Mucosa of descending colon (tissue), 3 donors: ENCODE measurements around the gene ABHD1. TPM values are rescaled to one million over a fixed set of nuclear protein-coding genes. Genes with fewer than 3 reads are reported as not detected.
A peak's percentile ranks its signal among the peaks of the same experiment; 100 is the strongest.
"Not testable (repeated sequence)": the region's sequence is repeated elsewhere in the genome, so short reads cannot be mapped to it uniquely, and the experiment has no call there.

Experiments used
- ATAC-seq: fragments of 200-7000 bp; cut with Tn5 transposase; one replicate; pipeline ENCODE4 v1.9.1; 2020; ENCODE audit warnings: mild to moderate bottlenecking, moderate library complexity
- DNase-seq, 3 donors: peaks; one replicate each; pipeline ENCODE4 v3.0.0-alpha.2; 2020
- H3K36me3 ChIP-seq: fragments of 200-600 bp; one replicate; pipeline ENCODE4 v1.8.0; 2021; ENCODE audit warnings: low read depth, mild to moderate bottlenecking
- H3K4me1 ChIP-seq: fragments of 200-600 bp; one replicate; pipeline ENCODE4 v1.8.0; 2021; ENCODE audit warnings: low read depth, mild to moderate bottlenecking
- H3K4me3 ChIP-seq: fragments of 200-600 bp; one replicate; pipeline ENCODE4 v1.8.0; 2021; ENCODE audit warnings: mild to moderate bottlenecking
- H3K9me3 ChIP-seq: fragments of 200-600 bp; one replicate; pipeline ENCODE4 v1.8.0; 2021; ENCODE audit warnings: mild to moderate bottlenecking
- CTCF ChIP-seq: fragments of 200-600 bp; IDR thresholded peaks from one replicate; pipeline ENCODE4 v1.8.0; 2022; ENCODE audit warnings: antibody characterized with exemption, mild to moderate bottlenecking
- intact Hi-C, 2 donors: fragments of 100-400 bp; cut with DNase I in 1 of 2; cut with micrococcal nuclease in 1 of 2; formaldehyde crosslinking; loops; one replicate each; pipeline versions ENCODE4 v1.11.0 to v1.11.1; 2022; cut with DNase I, micrococcal nuclease
- total RNA-seq, 3 donors: library from RNA; stranded (reverse); fragmentation: NEBNext Ultra II Directional in 2 of 3; extraction: Animal tissue kit (Norgen Biotek cat#: 25700) in 2 of 3; gene quantifications; one replicate each; pipeline versions ENCODE4 v1.2.1 to v1.2.4, GENCODE V29; 2021 to 2023
- donor health status: DM: no; HTN: no; CAD: no; lungs with moderate emphysema.
- donor health status: DM: no; HTN: no; CAD: no.
- donor health status: DM: no; HTN: yes; CAD: no.

Gene ABHD1
- total RNA-seq, 3 donors from 2014 or later = 0.19 to 0.22 TPM; not detected in 1

GRCh38 chr2:27174638-27175037 is 51.0 kb downstream of the ABHD1 start:
- Histone ChIP-seq H3K4me3 (no peak overlapping the region), H3K9me3 (no peaks in the 10 kb centered on the region), H3K4me1 (peaks cover 7% of the 10 kb centered on the region), H3K36me3 (no peaks in the 10 kb centered on the region)
- ATAC-seq (no peak), DNase-seq (no peak)
- intact Hi-C loops = no loop called here
- TF ChIP-seq CTCF = no peak

- intact Hi-C loops = no loop called here
- H3K4me1 ChIP-seq = peaks cover 3% of the 10 kb centered on the region
- no peaks in the 10 kb centered on the region for H3K36me3 ChIP-seq
- ATAC-seq = no peak
- H3K9me3 ChIP-seq = no peaks in the 10 kb centered on the region
- no peak for TF ChIP-seq CTCF
- DNase-seq = no peak
- no peak overlapping the region for H3K4me3 ChIP-seq
Measured at GRCh38 chr2:27175330-27175729, 51.7 kb downstream of the ABHD1 start.

GRCh38 chr2:27175781-27176180 is 52.2 kb downstream of the ABHD1 start:
- intact Hi-C loops, H3K9me3 ChIP-seq, DNase-seq, H3K4me3 ChIP-seq, H3K36me3 ChIP-seq, ATAC-seq, H3K4me1 ChIP-seq: not testable (repeated sequence)

GRCh38 chr2:27177441-27178351 is 54.1 kb downstream of the ABHD1 start:
- TF ChIP-seq CTCF = no peak
- intact Hi-C loops = no loop called here
- Histone ChIP-seq H3K4me3 (no peak overlapping the region), H3K36me3 (no peaks in the 10 kb centered on the region), H3K4me1 (no peaks in the 10 kb centered on the region), H3K9me3 (no peaks in the 10 kb centered on the region)
- DNase-seq (no peak), ATAC-seq (peak; percentile 61)

- H3K36me3 ChIP-seq = no peaks in the 10 kb centered on the region
- DNase-seq (no peak), ATAC-seq (no peak)
- TF ChIP-seq CTCF = no peak
- H3K4me1 ChIP-seq = no peaks in the 10 kb centered on the region
- intact Hi-C loops = no loop called here
- H3K9me3 ChIP-seq = no peaks in the 10 kb centered on the region
- no peak overlapping the region for H3K4me3 ChIP-seq
Measured at GRCh38 chr2:27178469-27178868, 54.9 kb downstream of the ABHD1 start.

- DNase-seq (no peak), ATAC-seq (no peak)
- Histone ChIP-seq H3K36me3 (no peaks in the 10 kb centered on the region), H3K4me3 (no peak overlapping the region), H3K9me3 (no peaks in the 10 kb centered on the region), H3K4me1 (no peaks in the 10 kb centered on the region)
- TF ChIP-seq CTCF = no peak
- intact Hi-C loops = no loop called here
Measured at GRCh38 chr2:27179344-27180000, 55.9 kb downstream of the ABHD1 start.
